GM12872 (cell line): ENCODE results near the gene DPY19L3.

Source experiments
- TF ChIP-seq, protein P1 (sequence below): IDR thresholded peaks from 3 replicates; pipeline ENCODE4 v1.5.1; 2011; ENCODE audit warnings: low read depth, mild to moderate bottlenecking, low read length, moderate library complexity; ENCODE audit not compliant: insufficient read depth

Gene DPY19L3

DNA sequence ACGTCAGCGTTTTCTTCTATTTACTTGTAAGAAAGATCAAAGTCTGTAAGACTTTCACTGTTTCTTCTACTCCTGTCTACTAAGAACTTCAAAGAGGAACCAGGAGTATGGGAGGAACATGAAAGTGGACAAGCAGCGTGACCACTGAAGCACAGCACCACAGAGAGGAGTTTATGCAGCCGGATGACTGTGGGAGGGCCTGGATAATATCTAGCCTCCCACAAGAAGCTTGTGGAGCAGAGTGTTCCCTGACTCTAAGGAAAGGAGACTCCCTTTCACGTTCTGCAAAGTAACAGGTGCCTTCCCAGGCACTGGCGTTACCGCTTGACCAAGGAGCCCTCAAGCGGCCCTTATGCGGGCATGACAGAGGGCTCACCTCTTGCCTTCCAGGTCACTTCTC lies 91.8 kb downstream of the DPY19L3 start:
- TF ChIP-seq, protein P1, sequence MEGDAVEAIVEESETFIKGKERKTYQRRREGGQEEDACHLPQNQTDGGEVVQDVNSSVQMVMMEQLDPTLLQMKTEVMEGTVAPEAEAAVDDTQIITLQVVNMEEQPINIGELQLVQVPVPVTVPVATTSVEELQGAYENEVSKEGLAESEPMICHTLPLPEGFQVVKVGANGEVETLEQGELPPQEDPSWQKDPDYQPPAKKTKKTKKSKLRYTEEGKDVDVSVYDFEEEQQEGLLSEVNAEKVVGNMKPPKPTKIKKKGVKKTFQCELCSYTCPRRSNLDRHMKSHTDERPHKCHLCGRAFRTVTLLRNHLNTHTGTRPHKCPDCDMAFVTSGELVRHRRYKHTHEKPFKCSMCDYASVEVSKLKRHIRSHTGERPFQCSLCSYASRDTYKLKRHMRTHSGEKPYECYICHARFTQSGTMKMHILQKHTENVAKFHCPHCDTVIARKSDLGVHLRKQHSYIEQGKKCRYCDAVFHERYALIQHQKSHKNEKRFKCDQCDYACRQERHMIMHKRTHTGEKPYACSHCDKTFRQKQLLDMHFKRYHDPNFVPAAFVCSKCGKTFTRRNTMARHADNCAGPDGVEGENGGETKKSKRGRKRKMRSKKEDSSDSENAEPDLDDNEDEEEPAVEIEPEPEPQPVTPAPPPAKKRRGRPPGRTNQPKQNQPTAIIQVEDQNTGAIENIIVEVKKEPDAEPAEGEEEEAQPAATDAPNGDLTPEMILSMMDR, result no peak

DNA sequence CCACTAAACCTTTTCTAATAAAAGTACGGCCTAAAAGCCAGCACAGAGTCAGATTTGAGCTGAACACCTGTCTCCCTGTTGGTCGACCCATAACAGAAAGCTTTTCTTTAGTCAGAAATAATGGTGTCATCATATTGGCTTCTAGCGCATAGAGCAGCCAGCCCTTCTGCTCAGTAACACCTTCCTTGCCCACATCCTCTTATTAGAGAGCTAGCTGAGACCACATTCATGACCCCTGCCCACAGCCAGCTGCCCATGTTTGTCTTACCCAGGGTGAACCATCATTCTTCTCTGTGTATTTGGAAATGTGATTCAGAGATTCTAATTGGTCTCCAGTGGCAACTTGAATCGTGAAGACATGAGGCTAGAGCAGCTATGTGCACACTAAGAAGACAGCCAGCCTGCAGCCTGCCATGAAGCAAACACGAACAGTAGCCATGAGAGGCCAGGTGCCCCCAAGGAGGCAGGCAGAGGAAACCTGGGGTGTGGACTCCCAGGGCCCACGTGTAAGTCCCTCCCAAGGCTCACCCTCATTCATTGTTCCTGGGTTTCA lies 93.2 kb downstream of the DPY19L3 start:
- TF ChIP-seq, protein P1, result no peak

DNA sequence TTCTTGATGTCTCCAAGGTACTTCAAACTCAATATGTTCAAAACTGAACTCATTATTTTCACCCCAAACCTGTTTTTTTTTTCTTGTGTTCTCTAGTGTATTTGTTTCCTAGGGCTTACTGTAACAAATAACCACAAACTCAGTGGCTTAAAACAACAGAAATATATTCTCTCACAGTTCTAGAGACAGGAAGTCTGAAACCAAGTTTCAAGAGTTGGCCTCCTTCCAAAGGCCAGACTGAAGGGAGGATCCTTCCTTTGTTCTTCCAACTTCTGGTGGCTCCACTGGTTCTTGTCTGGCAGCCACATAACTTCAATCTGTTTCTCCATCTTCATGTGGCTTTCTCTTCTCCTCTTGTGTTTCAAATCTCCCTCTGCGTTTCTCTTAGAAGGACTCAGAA lies 113.5 kb downstream of the DPY19L3 start:
- TF ChIP-seq, protein P1, result no peak

DNA sequence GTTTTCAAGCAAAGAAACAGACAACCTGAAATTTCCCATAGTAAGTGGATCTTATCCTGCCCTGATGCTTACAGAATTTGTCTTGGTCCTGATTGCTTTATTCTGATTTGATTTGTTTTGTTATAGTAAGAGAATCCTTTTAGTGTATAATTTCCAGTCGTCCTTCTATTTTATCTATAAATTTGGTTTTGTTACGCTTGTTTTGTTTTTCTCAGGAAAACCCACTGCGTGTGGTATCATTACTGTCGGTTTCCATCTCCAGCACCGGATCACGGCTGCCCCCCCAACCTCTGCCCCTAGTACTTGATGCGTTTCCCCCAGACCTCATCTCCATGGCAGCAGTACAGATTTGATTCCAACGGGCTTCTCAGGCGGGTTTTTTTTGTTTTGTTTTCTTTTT lies 117.4 kb downstream of the DPY19L3 start:
- TF ChIP-seq, protein P1, result no peak

DNA sequence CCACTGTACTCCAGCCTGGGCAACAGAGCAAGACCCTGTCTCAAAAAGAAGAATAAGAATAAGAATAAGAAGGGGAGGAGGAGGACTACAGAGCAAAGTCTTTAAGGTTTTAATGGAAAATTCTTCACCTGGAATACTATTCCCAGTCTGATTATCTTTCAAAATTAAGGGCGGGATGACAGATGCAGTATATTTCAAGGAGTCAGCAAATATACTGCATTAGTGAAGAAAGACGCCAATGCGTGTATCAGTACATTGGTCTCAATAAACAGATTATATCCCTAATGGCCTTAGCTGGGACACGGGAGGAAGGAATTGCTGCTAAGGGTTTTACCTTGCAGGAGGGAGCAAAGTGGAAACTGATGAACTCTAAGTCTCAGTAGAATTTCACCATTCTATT lies 121.3 kb downstream of the DPY19L3 start:
- TF ChIP-seq, protein P1, result no peak

DNA sequence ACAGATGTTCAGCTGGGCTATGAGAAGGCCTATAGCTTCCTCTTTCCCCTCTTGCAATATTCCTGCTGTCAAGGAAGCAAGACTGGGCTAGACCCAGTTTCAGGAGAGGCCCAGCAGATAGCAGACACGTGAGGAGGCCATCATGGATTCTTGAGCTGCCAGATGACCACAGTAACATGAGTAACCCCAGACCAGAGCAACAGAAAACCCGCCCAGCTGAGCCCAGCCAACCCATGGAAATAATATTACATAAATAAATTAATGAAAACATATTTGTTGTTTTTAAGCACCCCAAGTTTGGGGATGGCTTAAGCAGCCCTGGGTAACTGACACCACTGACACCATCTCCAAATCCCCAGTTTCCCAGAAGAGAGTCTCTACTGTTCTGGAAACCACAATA lies 125.2 kb downstream of the DPY19L3 start:
- TF ChIP-seq, protein P1, result no peak

DNA sequence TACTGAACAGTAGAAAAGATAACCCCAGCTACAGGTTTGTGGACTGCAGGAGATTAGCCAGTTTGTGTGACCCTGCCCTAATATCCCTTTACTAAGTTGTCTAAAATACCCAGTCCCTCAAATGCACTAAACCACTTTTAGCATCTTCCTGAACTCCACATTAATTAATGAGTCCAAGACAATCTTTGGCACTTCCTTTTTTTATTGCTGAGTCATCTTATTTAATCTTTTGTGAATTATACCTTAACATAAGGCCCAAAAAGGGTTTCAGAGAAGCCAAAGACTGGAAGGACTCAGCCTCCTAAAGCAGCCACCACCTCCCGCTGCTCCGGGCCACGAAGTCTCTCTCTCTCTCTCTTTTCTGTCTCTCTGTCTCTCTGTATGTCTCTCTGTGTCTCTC lies 126.7 kb downstream of the DPY19L3 start:
- TF ChIP-seq, protein P1, result no peak
